ENCODE measurements around the gene LSM10.

LSM10 gene

GRCh38 chr1:36391271-36391670, 6.4 kb downstream of the LSM10 start:
- in situ Hi-C loops (cut with HindIII; ENCODE audit: low pct_ligation_motif_present, low sequenced_read_pairs), result no loop called here
- TF ChIP-seq, protein P1, sequence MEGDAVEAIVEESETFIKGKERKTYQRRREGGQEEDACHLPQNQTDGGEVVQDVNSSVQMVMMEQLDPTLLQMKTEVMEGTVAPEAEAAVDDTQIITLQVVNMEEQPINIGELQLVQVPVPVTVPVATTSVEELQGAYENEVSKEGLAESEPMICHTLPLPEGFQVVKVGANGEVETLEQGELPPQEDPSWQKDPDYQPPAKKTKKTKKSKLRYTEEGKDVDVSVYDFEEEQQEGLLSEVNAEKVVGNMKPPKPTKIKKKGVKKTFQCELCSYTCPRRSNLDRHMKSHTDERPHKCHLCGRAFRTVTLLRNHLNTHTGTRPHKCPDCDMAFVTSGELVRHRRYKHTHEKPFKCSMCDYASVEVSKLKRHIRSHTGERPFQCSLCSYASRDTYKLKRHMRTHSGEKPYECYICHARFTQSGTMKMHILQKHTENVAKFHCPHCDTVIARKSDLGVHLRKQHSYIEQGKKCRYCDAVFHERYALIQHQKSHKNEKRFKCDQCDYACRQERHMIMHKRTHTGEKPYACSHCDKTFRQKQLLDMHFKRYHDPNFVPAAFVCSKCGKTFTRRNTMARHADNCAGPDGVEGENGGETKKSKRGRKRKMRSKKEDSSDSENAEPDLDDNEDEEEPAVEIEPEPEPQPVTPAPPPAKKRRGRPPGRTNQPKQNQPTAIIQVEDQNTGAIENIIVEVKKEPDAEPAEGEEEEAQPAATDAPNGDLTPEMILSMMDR (IDR thresholded peaks at IDR 0.05; ENCODE audit: low read depth, low read length, missing control alignments), result no peak
- Histone ChIP-seq H3K27me3 (replicated peaks) (no peaks in the 10 kb centered on the region), H3K36me3 (replicated peaks) (peaks cover 25% of the 10 kb centered on the region), H3K27ac (no peak overlapping the region), H3K4me3 (ENCODE audit: low read depth, low read length) (no peak overlapping the region)
- no peak for DNase-seq

DNA sequence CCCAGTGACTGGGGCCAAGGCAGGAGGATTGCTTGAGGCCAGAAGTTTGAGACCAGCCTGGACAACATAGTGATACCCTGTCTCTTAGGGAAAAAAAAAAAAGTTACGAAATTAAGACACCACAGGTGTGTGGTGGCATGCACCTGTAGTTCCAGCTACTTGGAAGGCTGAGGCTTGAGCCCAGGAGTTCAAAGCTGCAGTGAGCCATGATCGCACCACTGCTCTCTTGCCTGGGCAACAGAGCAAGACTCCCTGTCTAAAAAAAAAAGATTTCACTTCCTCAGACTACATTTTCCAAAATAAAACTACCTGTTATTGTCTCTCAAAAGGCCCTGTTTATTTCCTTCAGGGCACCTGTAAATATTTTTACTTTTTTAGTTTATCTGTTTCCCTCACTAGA, 7.3 kb downstream of the LSM10 start:
- no peak overlapping the region for H3K27ac ChIP-seq
- TF ChIP-seq, protein P1 (IDR thresholded peaks at IDR 0.05; ENCODE audit: low read depth, low read length, missing control alignments), result no peak
- no peak for DNase-seq
- H3K27me3 ChIP-seq (replicated peaks), result no peaks in the 10 kb centered on the region
- peaks cover 25% of the 10 kb centered on the region for H3K36me3 ChIP-seq (replicated peaks)
- H3K4me3 ChIP-seq (ENCODE audit: low read depth, low read length), result no peak overlapping the region
- in situ Hi-C loops (cut with HindIII; ENCODE audit: low pct_ligation_motif_present, low sequenced_read_pairs), result no loop called here

DNA sequence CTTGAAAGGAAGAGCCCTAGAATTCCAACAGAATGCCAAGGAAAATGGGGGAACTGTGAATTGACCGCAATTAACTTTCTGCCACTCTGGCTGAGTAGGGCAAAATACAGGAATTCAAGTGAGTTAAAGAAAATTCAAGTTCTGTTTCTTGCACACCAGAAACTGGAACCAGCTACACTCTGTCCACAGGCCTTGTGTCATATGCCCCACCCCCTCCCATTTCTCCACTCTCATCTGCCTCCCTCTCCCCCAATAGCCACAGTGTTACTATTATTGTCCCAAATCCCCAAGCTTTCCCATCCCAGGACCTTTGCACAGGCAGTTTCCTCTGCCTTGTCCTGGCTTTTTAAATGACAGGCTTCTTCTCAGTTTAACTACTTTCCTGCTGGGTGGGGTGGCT, 7.7 kb downstream of the LSM10 start:
- peaks cover 25% of the 10 kb centered on the region for H3K36me3 ChIP-seq (replicated peaks)
- no peak overlapping the region for H3K4me3 ChIP-seq (ENCODE audit: low read depth, low read length)
- in situ Hi-C loops (cut with HindIII; ENCODE audit: low pct_ligation_motif_present, low sequenced_read_pairs), result no loop called here
- no peaks in the 10 kb centered on the region for H3K27me3 ChIP-seq (replicated peaks)
- TF ChIP-seq, protein P1 (IDR thresholded peaks at IDR 0.05; ENCODE audit: low read depth, low read length, missing control alignments), result no peak
- H3K27ac ChIP-seq, result no peak overlapping the region
- no peak for DNase-seq

DNA sequence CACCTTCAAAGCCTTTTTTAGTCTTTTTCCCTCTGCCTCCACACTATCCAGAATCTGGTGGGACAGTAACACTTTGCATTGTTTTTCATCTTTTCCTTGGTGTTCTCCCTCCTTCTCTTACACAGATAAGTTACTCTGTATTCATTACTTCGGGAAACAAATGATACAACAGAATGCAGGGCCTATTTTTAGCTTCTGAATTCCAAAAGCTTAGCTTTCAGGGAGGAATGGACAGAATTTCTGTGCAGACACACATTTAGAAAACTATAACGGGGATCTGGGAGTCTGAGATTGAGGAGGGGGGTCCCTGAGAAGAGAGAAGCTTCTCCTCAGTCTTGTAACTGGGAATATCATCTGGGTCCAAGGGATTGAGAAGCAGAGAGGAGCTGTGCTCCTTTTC, 8.4 kb downstream of the LSM10 start:
- TF ChIP-seq, protein P1 (IDR thresholded peaks at IDR 0.05; ENCODE audit: low read depth, low read length, missing control alignments), result no peak
- in situ Hi-C loops (cut with HindIII; ENCODE audit: low pct_ligation_motif_present, low sequenced_read_pairs), result no loop called here
- H3K4me3 ChIP-seq (ENCODE audit: low read depth, low read length), result no peak overlapping the region
- H3K27me3 ChIP-seq (replicated peaks), result no peaks in the 10 kb centered on the region
- H3K36me3 ChIP-seq (replicated peaks), result peaks cover 25% of the 10 kb centered on the region
- H3K27ac ChIP-seq, result no peak overlapping the region
- no peak for DNase-seq

DNA sequence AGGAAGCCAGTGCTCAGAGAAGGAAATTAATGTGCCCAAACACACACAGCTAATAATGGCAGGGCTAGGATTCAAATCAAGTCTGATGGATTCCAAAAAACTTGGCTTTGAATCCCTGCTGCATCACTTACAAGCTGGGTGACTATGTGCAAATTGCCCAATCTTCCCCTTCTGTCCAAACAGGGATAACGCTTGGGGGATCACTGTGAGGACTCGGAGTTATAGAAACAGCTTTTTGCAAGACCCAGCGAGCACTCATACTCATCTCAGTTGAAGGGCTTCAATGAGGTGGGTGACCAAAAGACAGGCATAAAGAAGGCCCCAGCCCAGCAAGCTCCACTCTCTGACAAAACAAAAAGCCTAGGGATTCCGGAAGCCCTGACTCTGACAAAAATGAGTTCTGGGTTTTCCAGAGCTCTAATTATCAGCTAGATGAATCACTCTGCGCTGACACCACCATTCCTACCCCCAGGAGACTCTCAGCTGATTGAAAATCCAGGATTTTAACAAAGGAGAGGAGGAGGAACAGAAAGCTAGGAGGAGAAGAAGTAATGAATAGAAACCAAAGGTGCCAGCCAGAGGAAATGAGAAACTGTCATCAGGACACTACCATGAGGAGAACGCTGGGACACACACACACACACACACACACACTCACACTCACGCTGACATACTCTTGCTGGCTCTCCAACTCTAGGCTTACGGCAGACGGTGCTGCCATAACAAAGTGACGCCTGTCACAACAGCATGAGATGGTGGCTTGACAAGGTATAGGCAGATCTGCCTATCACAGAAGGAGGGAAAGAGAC, 10.4 kb downstream of the LSM10 start:
- TF ChIP-seq, protein P1 (IDR thresholded peaks at IDR 0.05; ENCODE audit: low read depth, low read length, missing control alignments), result no peak
- DNase-seq, result peak; percentile 71
- Histone ChIP-seq H3K27me3 (replicated peaks) (no peaks in the 10 kb centered on the region), H3K36me3 (replicated peaks) (peaks cover 9% of the 10 kb centered on the region), H3K4me3 (ENCODE audit: low read depth, low read length) (peak overlapping the region; percentile 1), H3K27ac (peak overlapping the region; percentile 99)
- in situ Hi-C loops (cut with HindIII; ENCODE audit: low pct_ligation_motif_present, low sequenced_read_pairs), result no loop called here
